ENCODE measurements around the gene C1orf226.

Gene C1orf226

GRCh38 chr1:162380061-162380846, 1.3 kb upstream of the C1orf226 start:
- no peak for DNase-seq
- in situ Hi-C loops (cut with HindIII; ENCODE audit: low pct_ligation_motif_present, low pct_unique_long_range_greater_than_20kb, low sequenced_read_pairs) = no loop called here

GRCh38 chr1:162381941-162382750, 618 bp downstream of the C1orf226 start:
- DNase-seq = no peak
- in situ Hi-C loops (cut with HindIII; ENCODE audit: low pct_ligation_motif_present, low pct_unique_long_range_greater_than_20kb, low sequenced_read_pairs) = no loop called here

GRCh38 chr1:162383091-162383490, 1.6 kb downstream of the C1orf226 start:
- in situ Hi-C loops (cut with HindIII; ENCODE audit: low pct_ligation_motif_present, low pct_unique_long_range_greater_than_20kb, low sequenced_read_pairs) = no loop called here
- DNase-seq = no peak

- no peak for DNase-seq
- in situ Hi-C loops (cut with HindIII; ENCODE audit: low pct_ligation_motif_present, low pct_unique_long_range_greater_than_20kb, low sequenced_read_pairs) = no loop called here
Measured at GRCh38 chr1:162383516-162383915, 2.0 kb downstream of the C1orf226 start.

- no peak for DNase-seq
- in situ Hi-C loops (cut with HindIII; ENCODE audit: low pct_ligation_motif_present, low pct_unique_long_range_greater_than_20kb, low sequenced_read_pairs) = no loop called here
Measured at GRCh38 chr1:162384116-162384515, 2.6 kb downstream of the C1orf226 start.

GRCh38 chr1:162384601-162385279, 3.2 kb downstream of the C1orf226 start:
- DNase-seq = no peak
- in situ Hi-C loops (cut with HindIII; ENCODE audit: low pct_ligation_motif_present, low pct_unique_long_range_greater_than_20kb, low sequenced_read_pairs) = no loop called here

GRCh38 chr1:162385280-162385623, 3.7 kb downstream of the C1orf226 start:
- in situ Hi-C loops (cut with HindIII; ENCODE audit: low pct_ligation_motif_present, low pct_unique_long_range_greater_than_20kb, low sequenced_read_pairs) = no loop called here

GRCh38 chr1:162385702-162386101, 4.2 kb downstream of the C1orf226 start:
- DNase-seq = no peak
- in situ Hi-C loops (cut with HindIII; ENCODE audit: low pct_ligation_motif_present, low pct_unique_long_range_greater_than_20kb, low sequenced_read_pairs) = no loop called here

More at GRCh38 chr1:162385280-162385623, 3.7 kb downstream of the C1orf226 start:
- DNase-seq = no peak

GRCh38 chr1:162386292-162387225, 5.0 kb downstream of the C1orf226 start:
- no peak for DNase-seq
- in situ Hi-C loops (cut with HindIII; ENCODE audit: low pct_ligation_motif_present, low pct_unique_long_range_greater_than_20kb, low sequenced_read_pairs) = no loop called here

GRCh38 chr1:162387226-162388082, 5.9 kb downstream of the C1orf226 start:
- in situ Hi-C loops (cut with HindIII; ENCODE audit: low pct_ligation_motif_present, low pct_unique_long_range_greater_than_20kb, low sequenced_read_pairs) = no loop called here
- no peak for DNase-seq

GRCh38 chr1:162388083-162388594, 6.6 kb downstream of the C1orf226 start:
- in situ Hi-C loops (cut with HindIII; ENCODE audit: low pct_ligation_motif_present, low pct_unique_long_range_greater_than_20kb, low sequenced_read_pairs) = no loop called here
- DNase-seq = no peak

GRCh38 chr1:162388615-162389014, 7.1 kb downstream of the C1orf226 start:
- in situ Hi-C loops (cut with HindIII; ENCODE audit: low pct_ligation_motif_present, low pct_unique_long_range_greater_than_20kb, low sequenced_read_pairs) = no loop called here
- DNase-seq = no peak

- in situ Hi-C loops (cut with HindIII; ENCODE audit: low pct_ligation_motif_present, low pct_unique_long_range_greater_than_20kb, low sequenced_read_pairs) = no loop called here
- DNase-seq = peak; percentile 77
Measured at GRCh38 chr1:162389021-162389818, 7.7 kb downstream of the C1orf226 start.

- in situ Hi-C loops (cut with HindIII; ENCODE audit: low pct_ligation_motif_present, low pct_unique_long_range_greater_than_20kb, low sequenced_read_pairs) = no loop called here
Measured at GRCh38 chr1:162389971-162390370, 8.4 kb downstream of the C1orf226 start.

GRCh38 chr1:162390396-162391185, 9.1 kb downstream of the C1orf226 start:
- in situ Hi-C loops (cut with HindIII; ENCODE audit: low pct_ligation_motif_present, low pct_unique_long_range_greater_than_20kb, low sequenced_read_pairs) = no loop called here
- no peak for DNase-seq

More at GRCh38 chr1:162389971-162390370, 8.4 kb downstream of the C1orf226 start:
- peak; percentile 17 for DNase-seq

Measured in ACHN (cell line).